Panc1 (cell line): Measurements from ENCODE around the gene CPNE4.

Source experiments
- POLR2AphosphoS5 ChIP-seq: IDR thresholded peaks from 2 replicates; pipeline ENCODE4 v1.6.1; 2012; ENCODE audit warnings: mild to moderate bottlenecking, low read depth, low read length, moderate library complexity
- SIN3A ChIP-seq: IDR thresholded peaks from 2 replicates; pipeline ENCODE4 v1.6.1; 2012; ENCODE audit warnings: low read depth, mild to moderate bottlenecking, low read length, moderate library complexity, borderline replicate concordance; ENCODE audit not compliant: insufficient read depth
- TCF7L2 ChIP-seq: IDR thresholded peaks from 2 replicates; pipeline ENCODE4 v1.6.1; 2011; ENCODE audit warnings: mild to moderate bottlenecking, low read depth, low read length, inconsistent platforms
- TF ChIP-seq, protein P1 (sequence below): fragments of 450-650 bp; IDR thresholded peaks from 2 replicates; pipeline ENCODE4 v1.5.1; 2017; ENCODE audit warnings: mild to moderate bottlenecking
- TF ChIP-seq, protein P2 (sequence below), 2 experiments: IDR thresholded peaks; 2 replicates each; pipeline ENCODE4 v1.6.1; 2011 to 2012; ENCODE audit warnings: low read depth in 2 of 2, control low read depth in 1 of 2, low read length in 1 of 2, mild to moderate bottlenecking in 1 of 2, moderate library complexity in 1 of 2; ENCODE audit not compliant: insufficient read depth in 1 of 2

DNA sequence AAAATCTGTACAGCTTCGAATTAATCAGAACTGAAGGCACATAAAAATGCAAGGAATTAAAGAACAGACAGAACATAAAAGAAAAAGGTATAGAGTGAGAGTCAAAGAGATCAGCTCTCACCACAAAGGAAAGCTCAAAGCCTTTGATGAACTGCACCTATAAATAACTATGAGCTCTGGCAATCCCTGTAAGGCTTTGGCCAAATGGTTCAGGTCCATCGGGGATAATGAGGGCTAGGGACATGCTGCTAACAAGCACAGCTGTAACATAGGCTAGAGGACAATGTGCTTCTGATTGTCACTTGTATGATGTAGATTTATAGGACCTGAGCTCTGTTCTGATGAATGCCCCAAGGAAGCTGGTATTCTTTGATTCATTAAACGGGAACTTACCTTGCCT lies 418.1 kb downstream of the CPNE4 start:
- TF ChIP-seq, protein P1, sequence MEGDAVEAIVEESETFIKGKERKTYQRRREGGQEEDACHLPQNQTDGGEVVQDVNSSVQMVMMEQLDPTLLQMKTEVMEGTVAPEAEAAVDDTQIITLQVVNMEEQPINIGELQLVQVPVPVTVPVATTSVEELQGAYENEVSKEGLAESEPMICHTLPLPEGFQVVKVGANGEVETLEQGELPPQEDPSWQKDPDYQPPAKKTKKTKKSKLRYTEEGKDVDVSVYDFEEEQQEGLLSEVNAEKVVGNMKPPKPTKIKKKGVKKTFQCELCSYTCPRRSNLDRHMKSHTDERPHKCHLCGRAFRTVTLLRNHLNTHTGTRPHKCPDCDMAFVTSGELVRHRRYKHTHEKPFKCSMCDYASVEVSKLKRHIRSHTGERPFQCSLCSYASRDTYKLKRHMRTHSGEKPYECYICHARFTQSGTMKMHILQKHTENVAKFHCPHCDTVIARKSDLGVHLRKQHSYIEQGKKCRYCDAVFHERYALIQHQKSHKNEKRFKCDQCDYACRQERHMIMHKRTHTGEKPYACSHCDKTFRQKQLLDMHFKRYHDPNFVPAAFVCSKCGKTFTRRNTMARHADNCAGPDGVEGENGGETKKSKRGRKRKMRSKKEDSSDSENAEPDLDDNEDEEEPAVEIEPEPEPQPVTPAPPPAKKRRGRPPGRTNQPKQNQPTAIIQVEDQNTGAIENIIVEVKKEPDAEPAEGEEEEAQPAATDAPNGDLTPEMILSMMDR, result no peak
- TF ChIP-seq, protein P2, sequence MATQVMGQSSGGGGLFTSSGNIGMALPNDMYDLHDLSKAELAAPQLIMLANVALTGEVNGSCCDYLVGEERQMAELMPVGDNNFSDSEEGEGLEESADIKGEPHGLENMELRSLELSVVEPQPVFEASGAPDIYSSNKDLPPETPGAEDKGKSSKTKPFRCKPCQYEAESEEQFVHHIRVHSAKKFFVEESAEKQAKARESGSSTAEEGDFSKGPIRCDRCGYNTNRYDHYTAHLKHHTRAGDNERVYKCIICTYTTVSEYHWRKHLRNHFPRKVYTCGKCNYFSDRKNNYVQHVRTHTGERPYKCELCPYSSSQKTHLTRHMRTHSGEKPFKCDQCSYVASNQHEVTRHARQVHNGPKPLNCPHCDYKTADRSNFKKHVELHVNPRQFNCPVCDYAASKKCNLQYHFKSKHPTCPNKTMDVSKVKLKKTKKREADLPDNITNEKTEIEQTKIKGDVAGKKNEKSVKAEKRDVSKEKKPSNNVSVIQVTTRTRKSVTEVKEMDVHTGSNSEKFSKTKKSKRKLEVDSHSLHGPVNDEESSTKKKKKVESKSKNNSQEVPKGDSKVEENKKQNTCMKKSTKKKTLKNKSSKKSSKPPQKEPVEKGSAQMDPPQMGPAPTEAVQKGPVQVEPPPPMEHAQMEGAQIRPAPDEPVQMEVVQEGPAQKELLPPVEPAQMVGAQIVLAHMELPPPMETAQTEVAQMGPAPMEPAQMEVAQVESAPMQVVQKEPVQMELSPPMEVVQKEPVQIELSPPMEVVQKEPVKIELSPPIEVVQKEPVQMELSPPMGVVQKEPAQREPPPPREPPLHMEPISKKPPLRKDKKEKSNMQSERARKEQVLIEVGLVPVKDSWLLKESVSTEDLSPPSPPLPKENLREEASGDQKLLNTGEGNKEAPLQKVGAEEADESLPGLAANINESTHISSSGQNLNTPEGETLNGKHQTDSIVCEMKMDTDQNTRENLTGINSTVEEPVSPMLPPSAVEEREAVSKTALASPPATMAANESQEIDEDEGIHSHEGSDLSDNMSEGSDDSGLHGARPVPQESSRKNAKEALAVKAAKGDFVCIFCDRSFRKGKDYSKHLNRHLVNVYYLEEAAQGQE (IDR thresholded peaks at IDR 0.05; ENCODE audit: insufficient read depth in 1 of 2, low read depth in 2 of 2, low read length in 1 of 2), result no peak
- TF ChIP-seq POLR2AphosphoS5 (no peak), TCF7L2 (no peak), SIN3A (no peak)
